Loucy (cell line): ENCODE results near the gene MAPRE2.

Experiments used
- H2AFZ ChIP-seq: fragments of 200-600 bp; sonication (generic); 2 replicates; pipeline ENCODE4 v1.6.0; 2016; ENCODE audit warnings: antibody characterized with exemption, mild to moderate bottlenecking, low read length, moderate library complexity
- H3F3A ChIP-seq: fragments of 200-600 bp; 2 replicates; pipeline ENCODE4 v1.6.0; 2016; ENCODE audit warnings: antibody characterized with exemption, low read depth, mild to moderate bottlenecking
- H3K27me3 ChIP-seq: fragments of 200-600 bp; sonication (generic); 2 replicates; pipeline ENCODE4 v1.6.1; 2014; ENCODE audit warnings: low read length, mild to moderate bottlenecking; ENCODE audit not compliant: insufficient read depth, poor library complexity, severe bottlenecking
- H3K36me3 ChIP-seq: fragments of 200-600 bp; sonication (generic); 2 replicates; pipeline ENCODE4 v1.6.1; 2016; ENCODE audit warnings: low read length; ENCODE audit not compliant: insufficient read depth
- H3K4me1 ChIP-seq: fragments of 200-600 bp; sonication (generic); 2 replicates; pipeline ENCODE4 v1.5.1; 2014; ENCODE audit warnings: low read length, mild to moderate bottlenecking; ENCODE audit not compliant: insufficient read depth, poor library complexity, severe bottlenecking
- H3K4me2 ChIP-seq: fragments of 200-600 bp; sonication (generic); 2 replicates; pipeline ENCODE4 v1.6.0; 2014; ENCODE audit warnings: antibody characterized with exemption, low read length, low read depth, mild to moderate bottlenecking; ENCODE audit not compliant: poor library complexity, severe bottlenecking
- H3K4me3 ChIP-seq: fragments of 200-600 bp; sonication (generic); 2 replicates; pipeline ENCODE4 v1.5.1; 2014; ENCODE audit warnings: low read length, mild to moderate bottlenecking, mixed read lengths; ENCODE audit not compliant: poor library complexity, severe bottlenecking
- H3K79me2 ChIP-seq: fragments of 200-600 bp; sonication (generic); 2 replicates; pipeline ENCODE4 v1.6.1; 2014; ENCODE audit warnings: low read length; ENCODE audit not compliant: insufficient read depth
- H3K9ac ChIP-seq: fragments of 200-600 bp; sonication (generic); 2 replicates; pipeline ENCODE4 v1.6.0; 2014; ENCODE audit warnings: mild to moderate bottlenecking, low read depth, low read length, moderate library complexity; ENCODE audit not compliant: poor library complexity, severe bottlenecking
- H3K9me2 ChIP-seq: fragments of 200-600 bp; sonication (generic); replicated peaks from 2 replicates; pipeline ENCODE4 v1.6.1; 2016; ENCODE audit warnings: low read depth, low read length, mixed read lengths
- H3K9me3 ChIP-seq: fragments of 200-600 bp; sonication (generic); 2 replicates; pipeline ENCODE4 v1.6.1; 2014; ENCODE audit warnings: mild to moderate bottlenecking, antibody characterized with exemption, low read length, low read depth; ENCODE audit not compliant: insufficient read depth
- H4K20me1 ChIP-seq: fragments of 200-600 bp; sonication (generic); 2 replicates; pipeline ENCODE4 v1.6.0; 2014; ENCODE audit warnings: antibody characterized with exemption, low read length, mild to moderate bottlenecking; ENCODE audit not compliant: insufficient read depth, poor library complexity, severe bottlenecking
- CTCF ChIP-seq: fragments of 200-600 bp; sonication (generic); conservative IDR thresholded peaks from 2 replicates; pipeline ENCODE4 v1.5.1; 2014; ENCODE audit warnings: mild to moderate bottlenecking, antibody characterized with exemption, low read length
- EZH2phosphoT487 ChIP-seq: fragments of 200-600 bp; IDR thresholded peaks from 2 replicates; pipeline ENCODE4 v1.6.1; 2018; ENCODE audit warnings: antibody characterized with exemption, mild to moderate bottlenecking, moderate library complexity, borderline replicate concordance

The MAPRE2 gene

GRCh38 chr18:35075132-35075531 lies 33.9 kb downstream of the MAPRE2 start:
- Histone ChIP-seq H3K4me1 (peaks cover 13% of the 10 kb centered on the region), H3K4me3 (no peak overlapping the region), H3K27me3 (no peaks in the 10 kb centered on the region), H3K9me2 (no peaks in the 10 kb centered on the region), H3K4me2 (no peak overlapping the region), H3K36me3 (peaks cover 37% of the 10 kb centered on the region; the same call in 1 of the 2 replicates), H3K9ac (no peak overlapping the region), H4K20me1 (no peaks in the 10 kb centered on the region), H3K9me3 (no peaks in the 10 kb centered on the region), H3K79me2 (peaks cover 38% of the 10 kb centered on the region), H2AFZ (no peak overlapping the region), H3F3A (0 out of 2 replicates have a peak, but pooled peaks cover 5% of the 10 kb centered on the region)
- TF ChIP-seq CTCF (no peak), EZH2phosphoT487 (no peak)

GRCh38 chr18:35076135-35076924 lies 35.1 kb downstream of the MAPRE2 start:
- H3K4me2 ChIP-seq = no peak overlapping the region
- peaks cover 13% of the 10 kb centered on the region for H3K4me1 ChIP-seq
- H3K4me3 ChIP-seq = no peak overlapping the region
- TF ChIP-seq EZH2phosphoT487 = no peak
- no peak for TF ChIP-seq CTCF
- H3K27me3 ChIP-seq = no peaks in the 10 kb centered on the region
- H3K79me2 ChIP-seq = peaks cover 48% of the 10 kb centered on the region
- H3K9me3 ChIP-seq = no peaks in the 10 kb centered on the region
- H3K9ac ChIP-seq = no peak overlapping the region
- H4K20me1 ChIP-seq = no peaks in the 10 kb centered on the region
- 0 out of 2 replicates have a peak, but pooled peaks cover 5% of the 10 kb centered on the region for H3F3A ChIP-seq
- H3K9me2 ChIP-seq = no peaks in the 10 kb centered on the region
- no peak overlapping the region for H2AFZ ChIP-seq
- peaks cover 28% of the 10 kb centered on the region; the same call in 1 of the 2 replicates for H3K36me3 ChIP-seq

- H3K79me2 ChIP-seq = peaks cover 50% of the 10 kb centered on the region
- H3K4me3 ChIP-seq = no peak overlapping the region
- H3F3A ChIP-seq = no peaks in the 10 kb centered on the region
- peaks cover 13% of the 10 kb centered on the region; the same call in 1 of the 2 replicates for H3K36me3 ChIP-seq
- no peaks in the 10 kb centered on the region for H3K27me3 ChIP-seq
- H3K9me2 ChIP-seq = no peaks in the 10 kb centered on the region
- no peak overlapping the region for H3K9ac ChIP-seq
- H2AFZ ChIP-seq = no peak overlapping the region
- peaks cover 8% of the 10 kb centered on the region for H3K4me1 ChIP-seq
- TF ChIP-seq CTCF (no peak), EZH2phosphoT487 (no peak)
- no peak overlapping the region for H3K4me2 ChIP-seq
- no peaks in the 10 kb centered on the region for H4K20me1 ChIP-seq
- H3K9me3 ChIP-seq = no peaks in the 10 kb centered on the region
Measured at GRCh38 chr18:35077937-35078336, 36.7 kb downstream of the MAPRE2 start.
